HG03196 (cell line): Measurements from ENCODE around the gene TAPBP.
A peak's percentile ranks its signal among the peaks of the same experiment; 100 is the strongest.

Experiments
- ATAC-seq: cut with Tn5 transposase; IDR thresholded peaks from one replicate; pipeline ENCODE4 v1.9.1; 2021; ENCODE audit not compliant: unreplicated experiment

Gene TAPBP

GRCh38 chr6:33249732-33250630 is 63.9 kb downstream of the TAPBP start:
- peak; percentile 7 for ATAC-seq
